Activated CD8-positive, alpha-beta T cell treated with anti-CD3 and anti-CD28 coated beads for 36 hours (primary cell): Measurements from ENCODE around the gene CCL23. TPM values are rescaled to one million over a fixed set of nuclear protein-coding genes. Genes with fewer than 3 reads are reported as not detected.

Experiments used
- ATAC-seq: fragments of 200-7000 bp; cut with Tn5 transposase; one replicate; pipeline ENCODE4 v1.10.0; 2021; ENCODE audit warnings: mild to moderate bottlenecking, moderate library complexity
- CTCF ChIA-PET: fragments of 350-600 bp; sonication (Branson Sonifier 250); formaldehyde crosslinking; loops from one replicate; lab custom pipeline; 2021; ENCODE audit warnings: antibody characterized with exemption; lab: Charles Lee
- POLR2A ChIA-PET: fragments of 350-600 bp; sonication (Branson Sonifier 250); formaldehyde crosslinking; loops from one replicate; lab custom pipeline; 2021; ENCODE audit warnings: antibody characterized with exemption; lab: Charles Lee
- DNase-seq: peaks from one replicate; pipeline ENCODE4 v3.0.0-alpha.2; 2020
- H3K27ac Mint-ChIP-seq: one replicate; pipeline ENCODE4 v1.8.0; 2021; ENCODE audit warnings: mild to moderate bottlenecking, mixed read lengths
- H3K27me3 Mint-ChIP-seq: one replicate; pipeline ENCODE4 v1.8.0; 2021; ENCODE audit warnings: mixed read lengths
- H3K36me3 Mint-ChIP-seq: one replicate; pipeline ENCODE4 v1.8.0; 2021; ENCODE audit warnings: low read depth, mixed read lengths
- H3K4me1 Mint-ChIP-seq: one replicate; pipeline ENCODE4 v1.8.0; 2021; ENCODE audit warnings: low read depth, mixed read lengths
- H3K4me3 Mint-ChIP-seq: one replicate; pipeline ENCODE4 v1.8.0; 2021; ENCODE audit warnings: mild to moderate bottlenecking, moderate library complexity, mixed read lengths
- H3K9me3 Mint-ChIP-seq: one replicate; pipeline ENCODE4 v1.8.0; 2021; ENCODE audit warnings: mixed read lengths
- CTCF ChIP-seq: fragments of 200-600 bp; IDR thresholded peaks from one replicate; pipeline ENCODE4 v1.8.0; 2022; ENCODE audit warnings: antibody characterized with exemption, mild to moderate bottlenecking
- intact Hi-C: fragments of 100-400 bp; cut with micrococcal nuclease; formaldehyde crosslinking; loops from one replicate; pipeline ENCODE4 v1.10.0; 2022
- total RNA-seq, 2 experiments: library from RNA; stranded (reverse); gene quantifications; one replicate each; pipeline ENCODE4 v1.2.3, GENCODE V29; 2021

Gene CCL23
- total RNA-seq, 2 experiments from 2014 or later = not detected

DNA sequence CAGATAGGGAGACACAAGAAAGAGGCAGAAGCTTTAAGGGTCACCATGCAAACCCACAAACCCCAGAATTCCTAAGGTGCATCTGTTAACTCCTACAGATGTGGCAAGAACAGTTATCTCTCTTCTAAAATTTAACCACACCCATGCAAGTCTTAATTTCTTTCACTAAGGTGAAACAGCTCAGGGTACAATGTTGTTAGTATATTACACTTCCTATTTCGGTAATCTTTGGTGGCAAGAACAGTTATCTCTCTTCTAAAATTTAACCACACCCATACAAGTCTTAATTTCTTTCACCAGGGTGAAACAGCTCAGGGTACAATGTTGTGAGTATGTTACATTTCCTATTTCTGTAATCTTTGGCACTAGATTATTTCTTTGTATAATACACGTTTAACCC lies 6.6 kb downstream of the CCL23 start:
- Mint-ChIP-seq H3K27me3 (peaks cover 2% of the 10 kb centered on the region), H3K36me3 (no peaks in the 10 kb centered on the region), H3K9me3 (no peaks in the 10 kb centered on the region), H3K4me1 (no peaks in the 10 kb centered on the region), H3K4me3 (no peak overlapping the region), H3K27ac (no peak overlapping the region)
- TF ChIP-seq CTCF = no peak
- POLR2A ChIA-PET = no interaction called here
- DNase-seq (no peak), ATAC-seq (no peak)
- intact Hi-C loops = no loop called here
- CTCF ChIA-PET = interaction anchor here (1.7 kb wide), 1 partner anchor 42 kb away, joined by 5 read pairs; no protein-coding TSS in a partner anchor

- TF ChIP-seq CTCF = peak; percentile 33
- no peak overlapping the region for H3K4me3 Mint-ChIP-seq
- H3K9me3 Mint-ChIP-seq = no peaks in the 10 kb centered on the region
- CTCF ChIA-PET = interaction anchor here (0.6 to 2.3 kb wide), 8 partner anchors 9 to 139 kb away, joined by 3 to 8 read pairs (median 3); partner anchors contain the start of gene CCL23
- no peaks in the 10 kb centered on the region for H3K36me3 Mint-ChIP-seq
- DNase-seq (peak; percentile 25), ATAC-seq (no peak)
- peaks cover 8% of the 10 kb centered on the region for H3K4me1 Mint-ChIP-seq
- peaks cover 2% of the 10 kb centered on the region for H3K27me3 Mint-ChIP-seq
- intact Hi-C loops = no loop called here
- H3K27ac Mint-ChIP-seq = no peak overlapping the region
- POLR2A ChIA-PET = no interaction called here
Measured at GRCh38 chr17:36008998-36009665, 8.6 kb downstream of the CCL23 start.

GRCh38 chr17:36004594-36005108 lies 13.1 kb downstream of the CCL23 start:
- no peaks in the 10 kb centered on the region for H3K27me3 Mint-ChIP-seq
- TF ChIP-seq CTCF = no peak
- intact Hi-C loops = no loop called here
- POLR2A ChIA-PET = interaction anchor here (1.0 kb wide), 1 partner anchor 15 kb away, joined by 3 read pairs; no protein-coding TSS in a partner anchor
- no peak for ATAC-seq
- CTCF ChIA-PET = interaction anchor here (1.1 to 3.1 kb wide), 6 partner anchors 29 to 144 kb away, joined by 3 to 17 read pairs (median 6); no protein-coding TSS in a partner anchor
- no peak overlapping the region for H3K4me3 Mint-ChIP-seq
- H3K9me3 Mint-ChIP-seq = no peaks in the 10 kb centered on the region
- no peaks in the 10 kb centered on the region for H3K36me3 Mint-ChIP-seq
- DNase-seq = no peak
- H3K27ac Mint-ChIP-seq = no peak overlapping the region
- peaks cover 8% of the 10 kb centered on the region for H3K4me1 Mint-ChIP-seq

- no peak for DNase-seq
- CTCF ChIA-PET = no interaction called here
- Mint-ChIP-seq H3K27ac (no peak overlapping the region), H3K4me1 (peaks cover 8% of the 10 kb centered on the region), H3K36me3 (no peaks in the 10 kb centered on the region), H3K27me3 (no peaks in the 10 kb centered on the region), H3K4me3 (no peak overlapping the region), H3K9me3 (no peaks in the 10 kb centered on the region)
- ATAC-seq = no peak
- POLR2A ChIA-PET = no interaction called here
- no peak for TF ChIP-seq CTCF
- intact Hi-C loops = no loop called here
Measured at GRCh38 chr17:36002631-36003030, 15.1 kb downstream of the CCL23 start.
